Activated effector memory CD4-positive, alpha-beta T cell treated with Interleukin-2 at 50 U/mL for 16 hours (primary cell): ENCODE measurements around the gene CTSC.

Source experiments
- DNase-seq: peaks from one replicate; pipeline ENCODE4 v3.0.0-alpha.2; 2020

CTSC gene

DNA sequence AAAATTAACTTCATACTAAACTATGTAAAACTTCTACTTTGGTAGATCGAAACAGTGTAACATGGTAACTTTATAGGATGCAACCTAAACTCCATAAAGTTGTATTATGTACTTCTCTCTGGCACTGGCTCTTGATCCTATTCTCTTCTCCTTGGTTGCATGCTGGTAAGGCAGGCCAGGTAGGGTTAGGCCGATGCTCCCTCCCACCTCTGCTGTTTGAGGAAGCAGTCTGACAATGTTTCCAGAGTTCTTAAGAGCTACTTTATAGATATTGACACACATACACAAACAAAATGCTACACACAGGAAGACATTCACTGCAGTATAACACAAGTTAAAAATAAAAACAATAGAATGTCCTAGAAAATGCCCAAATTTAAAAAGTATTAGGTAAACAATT, 22.5 kb downstream of the CTSC start:
- no peak for DNase-seq

GRCh38 chr11:88313441-88313840, 24.1 kb downstream of the CTSC start:
- DNase-seq, result no peak

GRCh38 chr11:88312628-88313027, 24.9 kb downstream of the CTSC start:
- DNase-seq, result no peak

- no peak for DNase-seq
Observed at GRCh38 chr11:88310246-88310645, 27.3 kb downstream of the CTSC start.

DNA sequence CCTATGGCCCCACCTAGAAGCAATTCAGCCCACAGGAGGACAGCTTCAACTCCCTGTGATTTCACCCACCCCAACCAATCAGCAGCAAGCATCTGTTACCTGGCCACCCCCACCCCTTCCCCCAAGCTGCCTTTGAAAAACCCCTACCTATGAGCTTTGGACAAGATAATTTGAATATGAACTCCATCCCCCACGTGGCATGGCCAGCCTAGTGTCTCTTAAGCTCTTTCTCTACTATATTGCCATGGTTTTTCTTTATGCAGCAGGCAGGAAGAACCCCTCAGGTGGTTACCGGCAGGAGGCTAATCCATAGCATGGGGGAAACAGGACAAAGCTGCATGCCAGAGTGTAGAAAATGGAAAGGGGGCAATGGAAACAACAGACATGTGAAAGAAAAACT, 29.0 kb downstream of the CTSC start:
- no peak for DNase-seq

- no peak for DNase-seq
Observed at GRCh38 chr11:88307749-88308425, 29.6 kb downstream of the CTSC start.

GRCh38 chr11:88306785-88307184, 30.8 kb downstream of the CTSC start:
- no peak for DNase-seq

GRCh38 chr11:88305430-88305829, 32.1 kb downstream of the CTSC start:
- no peak for DNase-seq

DNA sequence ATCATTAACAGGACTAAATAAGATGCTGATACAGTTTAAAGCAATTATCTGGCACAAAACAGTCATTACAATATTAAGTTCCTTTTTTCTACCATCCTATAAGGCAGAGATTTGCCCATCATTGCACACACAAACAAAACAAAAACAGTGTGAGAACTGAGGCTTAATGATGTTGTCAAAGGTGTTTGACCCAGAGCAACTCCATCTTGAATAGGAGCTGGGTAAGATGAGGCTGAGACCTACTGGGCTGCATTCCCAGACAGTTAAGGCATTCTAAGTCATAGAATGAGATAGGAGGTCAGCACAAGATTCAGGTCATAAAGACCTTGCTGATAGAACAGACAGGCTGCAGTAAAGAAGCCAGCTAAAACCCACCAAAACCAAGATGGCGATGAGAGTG, 33.2 kb downstream of the CTSC start:
- DNase-seq, result no peak

- DNase-seq, result no peak
Observed at GRCh38 chr11:88303037-88303436, 34.5 kb downstream of the CTSC start.

DNA sequence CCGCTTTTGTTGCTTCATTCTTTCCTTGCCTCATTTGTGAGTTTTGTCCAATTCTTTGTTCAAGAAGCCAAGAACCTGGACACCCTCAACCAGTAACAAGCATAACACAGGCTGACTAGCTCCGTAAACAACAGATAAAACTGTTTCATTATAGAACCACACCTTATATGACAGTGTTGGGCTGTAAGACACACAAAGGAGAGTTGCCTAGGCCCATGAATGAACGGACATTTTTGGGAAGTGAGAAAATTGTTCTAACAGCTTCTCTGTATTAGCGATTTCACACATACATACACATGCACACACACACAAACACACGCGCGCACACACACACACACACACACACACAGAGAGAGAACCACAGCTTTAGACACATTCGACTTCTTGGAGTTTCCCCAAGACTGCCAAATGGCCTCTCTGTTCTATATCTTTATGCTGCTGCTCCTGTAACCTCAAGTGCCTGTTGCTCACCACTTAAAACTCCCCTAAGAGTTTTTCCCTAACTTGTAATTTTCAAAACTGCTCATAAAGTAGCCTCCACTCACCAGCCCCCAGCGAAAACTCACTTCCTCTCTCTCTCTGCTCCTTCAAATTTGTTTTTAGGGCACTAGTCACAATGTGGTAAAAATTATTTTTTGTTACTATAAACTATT, 35.9 kb downstream of the CTSC start:
- DNase-seq, result no peak

DNA sequence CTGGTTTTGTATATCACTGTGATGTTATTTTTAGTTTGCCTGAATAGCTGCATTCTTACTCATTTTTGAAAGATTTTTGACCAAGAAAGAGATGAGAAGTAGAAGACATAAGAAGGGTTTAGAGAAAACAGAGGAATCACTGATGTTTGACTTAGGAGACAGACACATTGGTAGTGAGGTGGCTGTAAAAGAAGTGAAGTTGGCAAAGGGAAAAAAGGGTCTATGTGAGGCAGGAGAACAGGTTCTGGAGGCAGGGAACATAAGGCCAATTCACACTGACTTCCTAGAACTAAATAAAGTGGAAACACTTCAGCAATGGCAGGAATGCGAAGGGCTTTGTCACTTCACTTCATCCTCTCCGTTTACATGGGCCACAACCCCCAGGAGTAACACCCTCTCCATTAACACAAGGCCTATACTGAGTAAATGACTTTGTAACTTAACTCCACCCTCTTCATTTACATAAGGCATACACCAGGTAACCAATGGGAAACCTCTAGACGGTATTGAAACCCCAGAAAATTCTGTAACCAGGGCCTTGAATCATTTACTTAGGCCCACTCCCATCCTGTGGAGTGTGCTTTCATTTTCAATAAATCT, 36.5 kb downstream of the CTSC start:
- no peak for DNase-seq

- DNase-seq, result no peak
Observed at GRCh38 chr11:88297863-88298262, 39.7 kb downstream of the CTSC start.

DNA sequence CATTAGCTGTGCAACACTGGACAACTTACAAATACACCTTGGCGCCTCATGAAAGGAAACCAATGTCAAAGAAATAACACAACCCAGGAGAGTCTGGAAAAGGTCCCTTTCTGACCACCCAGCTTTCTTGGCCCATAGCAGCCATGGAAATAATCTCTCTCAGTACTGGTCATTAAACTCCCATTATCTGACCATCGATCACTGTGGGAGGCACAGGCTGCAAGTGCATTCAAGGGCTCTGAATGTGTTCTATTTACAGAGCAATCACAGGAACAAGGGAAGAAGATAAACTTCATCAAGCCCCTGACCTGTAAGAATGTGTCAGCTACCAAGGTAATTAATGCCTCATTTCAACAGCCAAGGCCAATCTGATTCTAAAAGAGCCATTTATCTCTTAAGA, 40.1 kb downstream of the CTSC start:
- no peak for DNase-seq

GRCh38 chr11:88295028-88295427, 42.5 kb downstream of the CTSC start:
- no peak for DNase-seq

DNA sequence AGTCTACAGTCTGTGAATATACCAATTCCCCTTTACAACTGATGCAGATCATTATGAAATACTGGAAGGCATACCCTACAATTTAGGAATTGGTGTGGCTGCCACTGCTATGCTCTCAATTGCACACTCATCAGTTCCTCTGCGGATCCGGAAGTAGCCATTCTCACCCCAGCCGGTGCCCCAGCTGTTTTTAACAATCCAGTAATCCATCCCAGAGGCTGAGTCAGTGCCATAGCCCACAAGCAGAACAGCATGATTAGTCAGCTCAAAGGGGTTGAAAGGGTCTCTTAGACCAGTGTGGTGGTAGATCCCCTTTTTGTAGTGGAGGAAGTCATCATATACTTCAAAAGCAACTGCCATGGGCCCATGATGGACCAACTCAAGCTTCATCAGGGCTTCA, 43.6 kb downstream of the CTSC start:
- no peak for DNase-seq

GRCh38 chr11:88292171-88292843, 45.2 kb downstream of the CTSC start:
- no peak for DNase-seq

GRCh38 chr11:88288560-88288959, 49.0 kb downstream of the CTSC start:
- DNase-seq, result no peak

- no peak for DNase-seq
Observed at GRCh38 chr11:88284336-88285050, 53.0 kb downstream of the CTSC start.

- no peak for DNase-seq
Observed at GRCh38 chr11:88282747-88283515, 54.6 kb downstream of the CTSC start.

DNA sequence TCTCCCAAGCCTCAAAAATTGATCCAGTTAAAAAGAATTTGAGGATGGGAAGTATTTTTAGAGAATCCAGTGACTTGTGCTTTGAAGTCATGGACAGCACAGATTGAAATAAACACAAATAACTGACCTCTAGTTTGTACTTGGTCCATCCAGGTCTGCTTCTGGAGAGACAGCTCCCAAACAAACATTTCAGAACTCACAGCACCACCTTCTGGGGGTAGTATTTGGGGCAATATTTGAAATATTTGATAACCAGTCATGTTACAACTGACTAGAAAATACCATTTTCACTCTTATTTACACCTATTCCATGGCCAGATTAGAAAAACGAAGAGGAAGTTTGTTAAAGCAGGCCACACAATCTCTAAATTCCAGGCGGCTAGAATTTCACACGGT, 56.2 kb downstream of the CTSC start:
- no peak for DNase-seq

DNA sequence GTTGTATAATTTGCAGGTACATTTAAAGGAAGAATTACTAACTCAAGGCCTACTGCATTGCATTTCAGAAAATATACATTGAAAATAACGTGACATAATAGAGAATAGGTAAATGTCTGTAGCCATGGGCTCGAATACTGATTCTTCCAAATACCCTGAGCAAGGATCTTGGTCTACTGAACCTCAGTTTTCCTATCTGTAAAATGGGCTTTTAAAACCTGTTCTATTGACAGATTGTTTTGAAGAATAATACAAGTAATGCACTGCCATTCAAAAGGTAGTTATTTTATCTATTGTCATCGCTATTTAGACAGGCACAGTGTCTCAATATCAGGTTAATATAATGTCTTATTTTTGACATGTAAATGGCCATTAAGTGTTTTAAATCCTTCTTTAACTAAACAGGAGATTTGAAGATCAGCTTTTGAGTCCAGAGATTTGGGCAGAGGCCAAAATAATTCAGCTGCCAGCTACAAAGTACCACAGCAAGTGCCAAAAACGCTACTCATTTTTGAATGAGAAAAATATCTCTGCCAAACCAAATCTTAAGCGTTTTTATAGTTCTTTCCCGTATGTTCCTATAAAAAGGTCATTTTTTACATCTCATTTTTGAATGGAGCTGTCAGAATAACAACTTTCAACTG, 56.7 kb downstream of the CTSC start:
- DNase-seq, result no peak
